Trophoblast cell (in vitro differentiated cells and primary cell): ENCODE results near the gene UBE2QL1.

ENCODE experiments used
- DNase-seq, 2 donors: peaks; one replicate each; pipeline ENCODE4 v3.0.0-alpha.2; 2016
- H2AFZ ChIP-seq: 2 replicates; pipeline ENCODE4 v1.6.1; 2013; ENCODE audit warnings: low read length, moderate library complexity, mild to moderate bottlenecking; ENCODE audit not compliant: insufficient read depth, poor library complexity
- H2AK5ac ChIP-seq: 2 replicates; pipeline ENCODE4 v1.6.1; 2013; ENCODE audit warnings: mild to moderate bottlenecking, low read length
- H2BK120ac ChIP-seq: 2 replicates; pipeline ENCODE4 v1.6.1; 2013; ENCODE audit warnings: low read length, mild to moderate bottlenecking, moderate library complexity; ENCODE audit not compliant: insufficient read depth, poor library complexity
- H2BK12ac ChIP-seq: 2 replicates; pipeline ENCODE4 v1.6.1; 2013; ENCODE audit warnings: mild to moderate bottlenecking, low read length, moderate library complexity
- H2BK5ac ChIP-seq: 2 replicates; pipeline ENCODE4 v1.6.1; 2013; ENCODE audit warnings: low read length, low read depth, moderate library complexity, mild to moderate bottlenecking; ENCODE audit not compliant: poor library complexity
- H3K14ac ChIP-seq: 2 replicates; pipeline ENCODE4 v1.6.1; 2013; ENCODE audit warnings: mild to moderate bottlenecking, low read length
- H3K18ac ChIP-seq: 2 replicates; pipeline ENCODE4 v1.6.1; 2013; ENCODE audit warnings: mild to moderate bottlenecking, low read length
- H3K23ac ChIP-seq: 2 replicates; pipeline ENCODE4 v1.6.1; 2013; ENCODE audit warnings: low read length
- H3K27ac ChIP-seq: 2 replicates; pipeline ENCODE4 v1.5.1; 2013; ENCODE audit warnings: low read depth, mild to moderate bottlenecking, inconsistent platforms, low read length, moderate library complexity
- H3K27me3 ChIP-seq: 2 replicates; pipeline ENCODE4 v1.6.1; 2013; ENCODE audit warnings: inconsistent platforms, mild to moderate bottlenecking, low read length, moderate library complexity; ENCODE audit not compliant: insufficient read depth
- H3K36me3 ChIP-seq, 2 experiments: 1 replicate in 1 of 2; 2 replicates in 1 of 2; pipeline ENCODE4 v1.6.1; 2013; ENCODE audit warnings: low read length in 2 of 2, mild to moderate bottlenecking in 2 of 2, moderate library complexity in 1 of 2; ENCODE audit not compliant: insufficient read depth in 2 of 2, control insufficient read depth in 1 of 2
- H3K4ac ChIP-seq: 2 replicates; pipeline ENCODE4 v1.6.1; 2013; ENCODE audit warnings: low read depth, mild to moderate bottlenecking, low read length, moderate library complexity
- H3K4me1 ChIP-seq, 2 experiments: 1 replicate in 1 of 2; 2 replicates in 1 of 2; pipeline ENCODE4 v1.6.1; 2013; ENCODE audit warnings: low read length in 2 of 2, mild to moderate bottlenecking in 2 of 2, moderate library complexity in 1 of 2; ENCODE audit not compliant: insufficient read depth in 2 of 2, control insufficient read depth in 1 of 2
- H3K4me2 ChIP-seq: 2 replicates; pipeline ENCODE4 v1.6.1; 2013; ENCODE audit warnings: inconsistent platforms, mild to moderate bottlenecking, low read length, moderate library complexity
- H3K4me3 ChIP-seq: 2 replicates; pipeline ENCODE4 v1.5.1; 2013; ENCODE audit warnings: mild to moderate bottlenecking, low read depth, low read length, inconsistent platforms
- H3K79me1 ChIP-seq: one replicate; pipeline ENCODE4 v1.6.1; 2013; ENCODE audit warnings: low read length
- H3K79me2 ChIP-seq: 2 replicates; pipeline ENCODE4 v1.6.1; 2013; ENCODE audit warnings: low read length, mild to moderate bottlenecking; ENCODE audit not compliant: control insufficient read depth, insufficient read depth, poor library complexity
- H3K9ac ChIP-seq: 2 replicates; pipeline ENCODE4 v1.6.1; 2013; ENCODE audit warnings: mild to moderate bottlenecking, low read length
- H3K9me3 ChIP-seq: 2 replicates; pipeline ENCODE4 v1.6.1; 2013; ENCODE audit warnings: low read depth, mild to moderate bottlenecking, control low read depth, inconsistent platforms, low read length; ENCODE audit not compliant: insufficient read depth
- H4K12ac ChIP-seq: 2 replicates; pipeline ENCODE4 v1.6.1; 2013; ENCODE audit warnings: low read depth, mild to moderate bottlenecking, low read length, moderate library complexity
- H4K8ac ChIP-seq: 2 replicates; pipeline ENCODE4 v1.6.1; 2013; ENCODE audit warnings: low read depth, mild to moderate bottlenecking, low read length, moderate library complexity
- H4K91ac ChIP-seq: one replicate; pipeline ENCODE4 v1.6.1; 2013; ENCODE audit warnings: low read depth, mild to moderate bottlenecking, low read length, moderate library complexity
- WGBS: extraction: QIAGEN DNeasy Blood & Tissue Kit; methylation state at CpG from one replicate; pipeline ENCODE4 v1.1.7; 2013; ENCODE audit warnings: missing lambda C conversion rate; ENCODE audit not compliant: insufficient read length, insufficient coverage; ENCODE audit errors: extremely low coverage; 5-methylcytosine and 5-hydroxymethylcytosine counted together

UBE2QL1 gene

DNA sequence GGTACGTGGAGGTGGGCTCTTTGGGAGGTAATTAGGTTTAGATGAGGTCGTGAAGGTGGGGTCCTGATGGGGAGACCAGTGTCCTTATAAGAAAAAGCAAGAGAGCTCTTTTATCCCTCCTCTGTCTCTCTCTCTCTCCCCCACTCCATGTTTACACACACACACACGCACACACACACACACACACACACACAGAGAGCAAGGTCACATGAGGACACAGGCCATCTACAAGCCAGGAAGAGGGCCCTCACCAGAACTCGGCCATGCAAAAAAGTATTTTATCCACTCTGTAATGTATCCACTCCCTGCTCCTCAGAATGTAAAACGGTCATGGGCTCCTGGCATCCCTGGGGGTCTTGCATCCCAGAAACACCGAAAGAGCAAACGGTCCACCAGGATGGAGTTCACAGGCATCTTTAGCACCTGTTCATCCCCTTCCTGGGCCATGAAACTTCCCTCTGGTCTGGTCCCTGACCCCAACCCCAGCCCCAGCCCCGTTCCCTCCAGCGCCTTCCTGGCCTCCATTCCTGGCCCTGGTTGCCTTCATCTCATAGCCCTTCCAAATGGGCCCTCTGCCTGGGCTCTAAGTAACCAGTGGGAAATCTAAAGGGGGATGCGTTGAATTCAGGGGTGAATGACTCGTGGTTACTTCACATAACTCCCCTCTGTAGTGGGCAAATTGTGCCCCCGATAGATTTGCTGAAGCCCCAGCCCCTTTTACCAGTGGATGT is 95.3 kb downstream of the UBE2QL1 start:
- H3K9ac ChIP-seq: no peak overlapping the region
- H3K23ac ChIP-seq: no peak overlapping the region
- no peak overlapping the region for H3K18ac ChIP-seq
- H3K9me3 ChIP-seq: peaks cover 8% of the 10 kb centered on the region
- H3K4me1 ChIP-seq: no peaks in the 10 kb centered on the region
- H2BK12ac ChIP-seq: no peak overlapping the region
- H3K4me2 ChIP-seq: no peak overlapping the region
- H2BK120ac ChIP-seq: no peak overlapping the region
- no peak overlapping the region for H2BK5ac ChIP-seq
- H2AFZ ChIP-seq: no peak overlapping the region
- H3K27me3 ChIP-seq: no peaks in the 10 kb centered on the region
- no peaks in the 10 kb centered on the region for H3K79me1 ChIP-seq
- no peak overlapping the region for H4K8ac ChIP-seq
- H3K4ac ChIP-seq: no peak overlapping the region
- WGBS: no CpG with 5 or more reads among the region's 12 CpGs
- no peak overlapping the region for H4K12ac ChIP-seq
- no peak for DNase-seq
- H2AK5ac ChIP-seq: no peak overlapping the region
- no peaks in the 10 kb centered on the region for H3K79me2 ChIP-seq
- no peak overlapping the region for H4K91ac ChIP-seq
- no peaks in the 10 kb centered on the region for H3K36me3 ChIP-seq
- H3K14ac ChIP-seq: no peak overlapping the region
- no peak overlapping the region for H3K4me3 ChIP-seq
- H3K27ac ChIP-seq: no peak overlapping the region
